Testis (tissue), 2 donors: ENCODE results near the gene THBD.

ENCODE experiments used
- POLR2A ChIP-seq: fragments of 450-650 bp; IDR thresholded peaks from one replicate; pipeline ENCODE4 v1.6.1; 2017; ENCODE audit warnings: antibody characterized with exemption, mild to moderate bottlenecking, moderate library complexity
- TF ChIP-seq, protein P1 (sequence below), 3 experiments: fragments of 450-650 bp in 2 of 3; fragments of 200-600 bp in 1 of 3; sonication (generic) in 1 of 3; IDR thresholded peaks; one replicate each; pipeline ENCODE4 v1.5.1; 2016 to 2019; ENCODE audit warnings: antibody characterized with exemption in 3 of 3, mild to moderate bottlenecking in 2 of 3, moderate library complexity in 1 of 3

GRCh38 chr20:23059846-23060245 is 10.4 kb upstream of the THBD start:
- TF ChIP-seq, protein P1, sequence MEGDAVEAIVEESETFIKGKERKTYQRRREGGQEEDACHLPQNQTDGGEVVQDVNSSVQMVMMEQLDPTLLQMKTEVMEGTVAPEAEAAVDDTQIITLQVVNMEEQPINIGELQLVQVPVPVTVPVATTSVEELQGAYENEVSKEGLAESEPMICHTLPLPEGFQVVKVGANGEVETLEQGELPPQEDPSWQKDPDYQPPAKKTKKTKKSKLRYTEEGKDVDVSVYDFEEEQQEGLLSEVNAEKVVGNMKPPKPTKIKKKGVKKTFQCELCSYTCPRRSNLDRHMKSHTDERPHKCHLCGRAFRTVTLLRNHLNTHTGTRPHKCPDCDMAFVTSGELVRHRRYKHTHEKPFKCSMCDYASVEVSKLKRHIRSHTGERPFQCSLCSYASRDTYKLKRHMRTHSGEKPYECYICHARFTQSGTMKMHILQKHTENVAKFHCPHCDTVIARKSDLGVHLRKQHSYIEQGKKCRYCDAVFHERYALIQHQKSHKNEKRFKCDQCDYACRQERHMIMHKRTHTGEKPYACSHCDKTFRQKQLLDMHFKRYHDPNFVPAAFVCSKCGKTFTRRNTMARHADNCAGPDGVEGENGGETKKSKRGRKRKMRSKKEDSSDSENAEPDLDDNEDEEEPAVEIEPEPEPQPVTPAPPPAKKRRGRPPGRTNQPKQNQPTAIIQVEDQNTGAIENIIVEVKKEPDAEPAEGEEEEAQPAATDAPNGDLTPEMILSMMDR (IDR thresholded peaks at IDR 0.05): no peak
- no peak for TF ChIP-seq POLR2A
